ENCODE results near the gene MNT. TPM values are rescaled to one million over a fixed set of nuclear protein-coding genes. Genes with fewer than 3 reads are reported as not detected.

Gene MNT
- 7.3 and 8.6 TPM in 2 replicates for total RNA-seq

GRCh38 chr17:2400877-2401425, at the start of gene MNT:
Gene MNT (minus strand): TSS chr17:2401060. CDS start chr17:2400712, 348 bp downstream.

GRCh38 chr17:2336852-2337543, 63.9 kb downstream of the MNT start, which contains the start of gene SGSM2:
Gene SGSM2 (plus strand): TSS chr17:2337501. CDS start chr17:2337689, 188 bp downstream.

GRCh38 chr17:2336215-2336851, 64.5 kb downstream of the MNT start, which contains the start of gene TSR1:
Gene TSR1 (minus strand): TSS chr17:2336457. CDS start chr17:2336427, 30 bp downstream.

Small RNA genes lying within 50 kb of the gene (small RNA-seq; reads per million reads assigned to genes)
- gene AC006435.3, result not detected
- not detected for gene AC006435.4

Other genes with a start within 250 kb of the MNT start
- gene SMG6, start 97.3 kb downstream of the MNT start, total RNA-seq, result 26.0 and 28.2 TPM in 2 replicates
- 15.7 and 17.4 TPM in 2 replicates for gene SRR, start 97.1 kb downstream of the MNT start, total RNA-seq
- gene TSR1, start 64.6 kb downstream of the MNT start, total RNA-seq, result 66.4 TPM in 2 replicates
- gene SGSM2, start 63.6 kb downstream of the MNT start, total RNA-seq, result 25.4 and 35.8 TPM in 2 replicates
- gene METTL16, start 110.8 kb upstream of the MNT start, total RNA-seq, result 27.7 TPM in 2 replicates
- 167 and 191 TPM in 2 replicates for gene PAFAH1B1, start 192.6 kb upstream of the MNT start, total RNA-seq